Left forelimb (tissue), 1 donor: Measurements from ENCODE around the gene HYCC1.
"Not testable (repeated sequence)": the region's sequence is repeated elsewhere in the genome, so short reads cannot be mapped to it uniquely, and the experiment has no call there.

Experiments
- DNase-seq: peaks from one replicate; pipeline ENCODE4 v3.0.0-alpha.2; 2018; ENCODE audit warnings: low spot score

The HYCC1 gene

DNA sequence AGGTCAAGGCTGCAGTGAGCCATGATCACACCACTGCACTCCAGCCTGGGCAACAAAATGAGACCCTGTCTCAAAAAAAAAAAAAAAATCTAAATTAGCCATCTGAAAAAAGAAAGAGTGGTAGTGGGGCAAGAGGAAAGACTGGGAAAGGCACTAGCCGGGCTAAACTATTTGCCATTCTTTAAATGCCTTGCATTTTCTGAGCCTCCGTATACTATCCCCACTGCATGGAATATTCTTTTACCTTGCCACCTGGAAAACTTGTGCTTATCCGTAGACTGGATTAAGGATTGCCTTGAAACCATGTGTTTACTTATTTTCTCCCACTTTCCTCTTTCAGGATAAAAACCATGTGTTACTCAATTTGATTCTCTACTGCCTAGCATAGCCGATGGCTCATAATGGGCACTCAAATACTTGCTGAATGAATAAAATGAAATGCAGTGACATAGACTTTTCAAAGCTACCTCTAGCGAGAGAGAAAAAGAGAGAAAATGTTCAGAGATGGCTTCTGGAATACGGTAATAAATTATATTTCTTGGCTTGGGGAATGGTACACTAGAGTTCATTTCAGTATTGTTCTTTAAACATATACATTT, 30.6 kb downstream of the HYCC1 start:
- no peak for DNase-seq

DNA sequence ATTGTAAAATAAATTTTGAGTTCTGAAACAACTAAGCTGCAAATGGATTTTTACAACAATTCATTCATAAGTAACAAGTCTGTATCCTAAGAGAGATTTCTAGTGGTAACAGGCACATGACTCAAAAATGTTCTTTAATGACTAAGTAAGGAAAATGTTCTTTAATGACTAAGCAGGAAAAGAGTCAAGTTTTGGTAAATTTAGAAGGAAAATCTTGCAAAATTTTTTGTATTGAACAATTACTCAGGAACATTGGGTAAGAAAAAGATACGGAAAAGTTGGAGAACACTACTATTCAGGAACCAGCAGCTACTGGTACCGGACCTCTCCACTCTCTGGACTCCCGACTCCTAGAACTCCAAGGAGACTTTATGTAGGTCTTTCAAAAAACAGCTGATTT, 33.5 kb downstream of the HYCC1 start:
- no peak for DNase-seq

DNA sequence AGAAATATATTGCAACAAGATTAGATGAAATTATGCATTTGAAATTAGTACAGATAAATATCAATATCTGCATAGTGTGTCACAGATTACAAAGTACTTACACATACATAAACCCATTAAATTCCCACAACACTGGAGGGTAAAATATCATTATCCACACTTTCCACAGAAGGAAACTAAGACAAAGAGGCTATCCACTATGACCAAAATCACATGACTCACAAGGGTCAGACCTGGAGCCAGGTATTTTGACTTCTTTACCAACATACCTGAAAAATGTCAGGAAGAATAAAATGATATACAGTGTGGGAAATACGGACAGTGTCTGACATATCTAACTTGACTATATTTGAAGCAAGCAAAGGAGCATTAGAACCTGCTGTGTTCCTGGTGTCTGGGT, 34.1 kb downstream of the HYCC1 start:
- no peak for DNase-seq

DNA sequence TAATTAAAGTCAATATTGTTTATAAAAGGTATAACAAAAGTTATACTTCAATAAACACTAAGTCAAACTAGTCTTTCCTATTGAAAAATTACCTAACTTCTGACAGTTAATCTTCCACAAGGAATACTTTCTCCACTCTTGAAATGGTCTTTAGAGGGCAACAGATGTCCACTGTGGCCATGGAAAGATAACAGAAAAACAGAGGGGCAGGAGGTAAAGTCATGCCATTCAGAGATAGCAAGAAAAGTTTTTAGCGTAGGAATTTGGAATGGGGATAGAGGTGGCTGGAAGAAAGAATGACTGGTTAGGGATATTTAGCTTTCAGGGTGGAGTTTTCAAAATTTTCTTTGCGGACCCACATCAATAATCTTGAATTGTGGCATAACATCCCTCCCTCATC, 34.7 kb downstream of the HYCC1 start:
- no peak for DNase-seq

DNA sequence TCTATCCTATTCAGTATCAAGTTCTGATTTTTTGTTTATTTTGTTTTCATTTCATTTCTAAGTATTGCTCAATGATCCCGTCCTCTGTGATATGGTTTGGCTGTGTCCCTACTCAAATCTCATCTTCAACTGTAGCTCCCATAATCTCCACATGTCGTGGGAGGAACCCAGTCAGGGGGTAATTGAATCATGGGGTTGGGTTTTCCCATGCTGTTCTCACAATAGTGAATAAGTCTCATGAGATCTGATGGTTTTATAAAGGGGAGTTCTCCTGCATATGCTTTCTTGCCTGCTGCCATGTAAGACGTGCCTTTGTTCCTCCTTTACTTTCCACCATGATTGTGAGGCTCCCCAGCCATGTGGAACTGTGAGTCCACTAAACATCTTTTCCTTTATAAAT, 39.3 kb downstream of the HYCC1 start:
- not testable (repeated sequence) for DNase-seq

DNA sequence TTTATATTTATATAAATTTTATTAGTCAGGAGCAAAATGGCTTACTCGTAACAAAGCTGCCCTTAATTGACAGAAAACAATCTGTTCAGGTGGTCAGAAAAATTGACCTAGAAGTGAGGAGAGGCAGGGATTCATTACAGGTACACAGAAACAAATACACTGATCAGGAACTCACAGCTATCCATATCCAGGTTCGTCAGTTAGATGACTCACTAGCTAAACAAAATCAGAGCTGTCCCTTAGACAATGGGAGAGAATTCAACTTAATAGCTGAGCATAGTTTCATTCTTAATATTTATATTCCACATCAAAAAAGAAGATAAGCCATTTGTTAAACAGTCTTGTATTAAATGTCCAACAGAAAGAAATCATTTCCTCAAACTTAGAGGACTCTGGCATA, 41.7 kb downstream of the HYCC1 start:
- DNase-seq, result no peak

DNA sequence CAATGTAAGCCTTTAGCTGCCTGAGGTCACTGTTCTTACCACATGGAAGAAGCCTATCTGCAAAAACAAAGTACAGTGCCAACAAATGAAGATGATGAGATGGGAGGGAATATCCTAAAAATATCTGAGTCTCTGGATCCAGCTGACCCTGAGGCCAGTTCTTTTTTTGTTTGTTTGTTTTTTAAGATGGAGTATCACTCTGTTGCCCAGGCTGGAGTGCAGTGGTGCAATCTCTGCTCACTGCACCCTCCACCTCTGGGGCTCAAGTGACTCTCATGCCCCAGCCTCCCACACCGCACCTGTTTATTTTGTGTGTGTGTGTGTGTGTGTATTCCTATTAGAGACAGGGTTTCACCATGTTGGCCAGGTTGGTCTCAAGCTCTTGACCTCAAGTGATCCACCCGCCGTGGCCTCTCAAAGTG, 44.9 kb downstream of the HYCC1 start:
- no peak for DNase-seq
